ENCODE data around the gene ACTRT1. TPM values are rescaled to one million over a fixed set of nuclear protein-coding genes. Genes with fewer than 3 reads are reported as not detected.

ACTRT1 gene
- total RNA-seq, result not detected

- no CpG with 5 or more reads among the region's 1 CpG for WGBS, 2 donors (ENCODE audit: low coverage in 1 of 2)
- Histone ChIP-seq H3K27me3 (no peaks in the 10 kb centered on the region), H3K4me1 (no peaks in the 10 kb centered on the region), H3K9me3 (no peaks in the 10 kb centered on the region), H3K27ac (no peak within 1 kb of the TSS), H3K4me3 (no peak within 1 kb of the TSS), H3K36me3 (no peaks in the 10 kb centered on the region)
- ATAC-seq, result no peak
- no peak for TF ChIP-seq EP300 (IDR thresholded peaks at IDR 0.05)
- no peak for TF ChIP-seq POLR2A (IDR thresholded peaks at IDR 0.05)
- no peak for TF ChIP-seq CTCF (IDR thresholded peaks at IDR 0.05)
- no peak for TF ChIP-seq POLR2AphosphoS5 (IDR thresholded peaks at IDR 0.05)
These were observed at the start of gene ACTRT1 for GRCh38 chrX:128052303-128052702. ACTRT1 (minus strand) TSS chrX:128052403; CDS start chrX:128052206, 197 bp downstream.

GRCh38 chrX:128078545-128078944 lies 26.3 kb upstream of the ACTRT1 start:
- no peaks in the 10 kb centered on the region for H3K36me3 ChIP-seq
- H3K27ac ChIP-seq, result no peak overlapping the region
- H3K4me3 ChIP-seq, result no peak overlapping the region
- no peaks in the 10 kb centered on the region for H3K9me3 ChIP-seq
- no peaks in the 10 kb centered on the region for H3K27me3 ChIP-seq
- ATAC-seq, result no peak
- TF ChIP-seq POLR2AphosphoS5 (IDR thresholded peaks at IDR 0.05) (no peak), EP300 (IDR thresholded peaks at IDR 0.05) (no peak), POLR2A (IDR thresholded peaks at IDR 0.05) (no peak), CTCF (IDR thresholded peaks at IDR 0.05) (no peak)
- 36 to 42% methylated on average over 2 of the region's 2 CpGs for WGBS, 2 donors (ENCODE audit: low coverage in 1 of 2)
- H3K4me1 ChIP-seq, result no peaks in the 10 kb centered on the region

GRCh38 chrX:128057421-128057820 lies 5.2 kb upstream of the ACTRT1 start:
- no peak for TF ChIP-seq CTCF (IDR thresholded peaks at IDR 0.05)
- Histone ChIP-seq H3K27me3 (no peaks in the 10 kb centered on the region), H3K4me1 (no peaks in the 10 kb centered on the region), H3K9me3 (no peaks in the 10 kb centered on the region), H3K4me3 (no peak overlapping the region), H3K36me3 (no peaks in the 10 kb centered on the region), H3K27ac (no peak overlapping the region)
- 87 to 100% methylated on average over 2 of the region's 2 CpGs for WGBS, 2 donors (ENCODE audit: low coverage in 1 of 2)
- no peak for ATAC-seq

GRCh38 chrX:128051526-128051925 lies 677 bp downstream of the ACTRT1 start:
- Histone ChIP-seq H3K4me1 (no peaks in the 10 kb centered on the region), H3K4me3 (no peak overlapping the region), H3K9me3 (no peaks in the 10 kb centered on the region), H3K27me3 (no peaks in the 10 kb centered on the region), H3K27ac (no peak overlapping the region), H3K36me3 (no peaks in the 10 kb centered on the region)
- TF ChIP-seq POLR2AphosphoS5 (IDR thresholded peaks at IDR 0.05), result no peak
- TF ChIP-seq EP300 (IDR thresholded peaks at IDR 0.05), result no peak
- no peak for TF ChIP-seq POLR2A (IDR thresholded peaks at IDR 0.05)
- TF ChIP-seq CTCF (IDR thresholded peaks at IDR 0.05), result no peak
- 40% methylated on average over 2 of the region's 10 CpGs; no CpG with 5 or more reads in 1 of the 2 donors for WGBS, 2 donors (ENCODE audit: low coverage in 1 of 2)
- ATAC-seq, result peak; percentile 13

- H3K4me3 ChIP-seq, result no peak overlapping the region
- TF ChIP-seq EP300 (IDR thresholded peaks at IDR 0.05), result no peak
- no peak for TF ChIP-seq CTCF (IDR thresholded peaks at IDR 0.05)
- no peak for TF ChIP-seq POLR2AphosphoS5 (IDR thresholded peaks at IDR 0.05)
- TF ChIP-seq POLR2A (IDR thresholded peaks at IDR 0.05), result no peak
- no peaks in the 10 kb centered on the region for H3K36me3 ChIP-seq
- no peak for ATAC-seq
- H3K9me3 ChIP-seq, result no peaks in the 10 kb centered on the region
- no peaks in the 10 kb centered on the region for H3K27me3 ChIP-seq
- no peak overlapping the region for H3K27ac ChIP-seq
- H3K4me1 ChIP-seq, result no peaks in the 10 kb centered on the region
These were observed 16.9 kb downstream of the ACTRT1 start for GRCh38 chrX:128035318-128035717.
